Measurements from ENCODE around the gene PKP4. TPM values are rescaled to one million over a fixed set of nuclear protein-coding genes. Genes with fewer than 3 reads are reported as not detected.

The PKP4 gene
- total RNA-seq, 1 experiment from 2014 or later, result 52.0 TPM

DNA sequence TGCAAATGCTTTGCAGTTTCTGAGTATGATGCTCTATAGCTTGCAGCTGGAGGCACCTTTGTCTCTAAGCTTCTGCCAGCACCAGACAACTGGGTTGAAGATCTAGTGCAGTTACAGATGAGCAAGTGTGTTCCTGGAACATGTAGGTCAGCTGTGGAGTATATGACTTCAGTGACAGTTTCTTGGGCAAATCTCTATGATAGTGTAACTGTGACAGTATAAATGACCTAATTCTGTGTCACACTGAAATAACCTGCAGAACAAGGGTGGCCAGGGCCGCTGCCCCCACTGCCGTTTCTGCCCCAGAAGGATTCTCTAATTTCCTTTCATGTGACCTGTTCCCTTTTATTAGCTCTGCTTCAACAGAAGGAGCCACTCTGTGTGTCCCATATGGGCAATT, 193.1 kb downstream of the PKP4 start:
- no peak overlapping the region for H3K23ac ChIP-seq (ENCODE audit: insufficient read length, low read depth, low read length)
- Mint-ChIP-seq H3K4me1 (peaks cover 0 to 7% of the 10 kb centered on the region in 2 experiments; a peak in 2 of 4 replicates), H3K27me3 (ENCODE audit: low read depth) (no peaks in the 10 kb centered on the region), H3K27ac (no peak overlapping the region), H3K9me3 (no peaks in the 10 kb centered on the region), H3K36me3 (ENCODE audit: insufficient read depth in 1 of 3, low read depth in 3 of 3) (peaks cover 0 to 2% (median 0%) of the 10 kb centered on the region in 3 experiments; a peak in 1 of 7 replicates), H3K4me3 (no peak overlapping the region)
- H3K23me2 ChIP-seq (ENCODE audit: insufficient read length, low read depth, low read length, poor library complexity, severe bottlenecking), result no peaks in the 10 kb centered on the region
- no peak overlapping the region for H3K4ac ChIP-seq (ENCODE audit: low read depth, low read length)
- H4K91ac ChIP-seq (ENCODE audit: insufficient read length, low read depth, low read length), result no peak overlapping the region
- no peak overlapping the region for H2BK5ac ChIP-seq (ENCODE audit: insufficient read length, low read length)
- no peak overlapping the region for H3K4me2 ChIP-seq (ENCODE audit: insufficient read depth, insufficient read length, low read length)
- no peaks in the 10 kb centered on the region for H3K27me3 ChIP-seq (ENCODE audit: insufficient read depth, low read length)
- no peak overlapping the region for H3K27ac ChIP-seq (ENCODE audit: insufficient read length, low read depth, low read length)
- TF ChIP-seq, protein P1, sequence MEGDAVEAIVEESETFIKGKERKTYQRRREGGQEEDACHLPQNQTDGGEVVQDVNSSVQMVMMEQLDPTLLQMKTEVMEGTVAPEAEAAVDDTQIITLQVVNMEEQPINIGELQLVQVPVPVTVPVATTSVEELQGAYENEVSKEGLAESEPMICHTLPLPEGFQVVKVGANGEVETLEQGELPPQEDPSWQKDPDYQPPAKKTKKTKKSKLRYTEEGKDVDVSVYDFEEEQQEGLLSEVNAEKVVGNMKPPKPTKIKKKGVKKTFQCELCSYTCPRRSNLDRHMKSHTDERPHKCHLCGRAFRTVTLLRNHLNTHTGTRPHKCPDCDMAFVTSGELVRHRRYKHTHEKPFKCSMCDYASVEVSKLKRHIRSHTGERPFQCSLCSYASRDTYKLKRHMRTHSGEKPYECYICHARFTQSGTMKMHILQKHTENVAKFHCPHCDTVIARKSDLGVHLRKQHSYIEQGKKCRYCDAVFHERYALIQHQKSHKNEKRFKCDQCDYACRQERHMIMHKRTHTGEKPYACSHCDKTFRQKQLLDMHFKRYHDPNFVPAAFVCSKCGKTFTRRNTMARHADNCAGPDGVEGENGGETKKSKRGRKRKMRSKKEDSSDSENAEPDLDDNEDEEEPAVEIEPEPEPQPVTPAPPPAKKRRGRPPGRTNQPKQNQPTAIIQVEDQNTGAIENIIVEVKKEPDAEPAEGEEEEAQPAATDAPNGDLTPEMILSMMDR (conservative IDR thresholded peaks at IDR 0.05), result no peak
- H3K79me2 ChIP-seq (ENCODE audit: insufficient read depth, low read length), result no peaks in the 10 kb centered on the region
- no peaks in the 10 kb centered on the region for H4K20me1 ChIP-seq (ENCODE audit: control insufficient read depth, insufficient read depth, insufficient read length)
- no peak overlapping the region for H2BK15ac ChIP-seq (ENCODE audit: low read depth, low read length)
- H2AK5ac ChIP-seq (ENCODE audit: insufficient read length, low read length), result no peak overlapping the region
- no peak overlapping the region for H3K18ac ChIP-seq (ENCODE audit: insufficient read length, low read depth, low read length)
- no CpG with 5 or more reads among the region's 2 CpGs for WGBS (ENCODE audit: extremely low coverage, insufficient read length, low lambda C conversion rate)
- H3K9me3 ChIP-seq (ENCODE audit: control insufficient read depth, low read depth, low read length), result no peaks in the 10 kb centered on the region
- no peak overlapping the region for H3K56ac ChIP-seq (ENCODE audit: insufficient read length, low read depth, low read length)
- H3K9ac ChIP-seq (ENCODE audit: extremely low read depth, insufficient read length, low read length), result no peak overlapping the region
- no peak overlapping the region for H4K8ac ChIP-seq (replicated peaks; ENCODE audit: insufficient read length, low read depth, low read length)
- no peak overlapping the region for H2AFZ ChIP-seq (ENCODE audit: low read length)
- H3K79me1 ChIP-seq (ENCODE audit: insufficient read depth, low read depth, low read length, poor library complexity, severe bottlenecking), result no peaks in the 10 kb centered on the region
- no peak overlapping the region for H2BK20ac ChIP-seq (ENCODE audit: low read depth, low read length, poor library complexity, severe bottlenecking)
- no peak overlapping the region for H3K14ac ChIP-seq (ENCODE audit: insufficient read depth, low read length)
- no peak overlapping the region for H3T11ph ChIP-seq (ENCODE audit: low read length)
- no peaks in the 10 kb centered on the region for H3K4me1 ChIP-seq (ENCODE audit: insufficient read depth, low read length)
- no peak overlapping the region for H2BK12ac ChIP-seq (ENCODE audit: insufficient read length, low read depth, low read length)
- H4K5ac ChIP-seq (ENCODE audit: insufficient read length, low read depth, low read length), result no peak overlapping the region
- no peak for DNase-seq
- H2BK120ac ChIP-seq (ENCODE audit: low read depth, low read length, poor library complexity, severe bottlenecking), result no peak overlapping the region
